Germinal center (tissue), 1 donor: ENCODE measurements around the gene KIRREL3.

ENCODE experiments used
- DNase-seq: peaks from one replicate; pipeline ENCODE4 v3.0.0; 2012; ENCODE audit warnings: mixed read lengths, low spot score

Gene KIRREL3

DNA sequence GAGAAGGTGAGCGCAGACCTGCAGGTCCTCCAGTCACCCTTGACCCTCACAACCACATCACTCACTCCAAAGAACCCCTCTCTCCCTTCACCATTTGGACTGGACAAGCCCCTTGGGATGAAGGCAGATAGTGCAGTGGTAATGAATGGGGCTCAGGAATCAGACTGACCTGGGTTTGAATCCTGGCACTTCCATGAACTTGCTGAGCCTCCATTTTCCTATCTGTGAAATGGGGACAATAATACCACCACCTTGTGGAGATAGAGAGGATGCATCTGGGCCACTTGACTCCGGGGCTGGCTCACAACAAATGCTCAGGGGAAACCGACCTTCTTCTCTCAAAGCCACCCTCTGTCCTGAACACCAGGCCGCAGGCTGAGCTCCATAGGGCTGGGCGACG lies 467.0 kb downstream of the KIRREL3 start:
- no peak for DNase-seq

DNA sequence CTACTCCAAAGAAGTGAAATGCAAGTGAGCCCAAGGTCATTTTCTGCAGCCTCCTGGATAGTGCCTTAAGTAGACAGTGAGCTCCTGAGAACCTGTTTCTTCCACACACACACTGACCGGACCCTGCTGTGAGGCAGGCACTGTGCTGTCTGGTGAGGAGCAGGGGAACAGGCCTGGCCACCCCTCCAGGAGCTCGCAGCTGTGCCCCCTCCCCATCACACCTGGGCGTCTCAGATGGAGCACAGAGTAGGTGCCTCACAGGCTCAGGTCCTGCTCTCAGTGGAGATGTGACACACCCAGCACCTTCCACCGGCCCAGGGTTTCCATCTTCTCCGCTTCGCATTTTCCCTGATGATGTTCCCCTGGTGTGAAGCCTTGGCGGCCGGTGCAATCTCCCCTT lies 470.2 kb downstream of the KIRREL3 start:
- DNase-seq = no peak

DNA sequence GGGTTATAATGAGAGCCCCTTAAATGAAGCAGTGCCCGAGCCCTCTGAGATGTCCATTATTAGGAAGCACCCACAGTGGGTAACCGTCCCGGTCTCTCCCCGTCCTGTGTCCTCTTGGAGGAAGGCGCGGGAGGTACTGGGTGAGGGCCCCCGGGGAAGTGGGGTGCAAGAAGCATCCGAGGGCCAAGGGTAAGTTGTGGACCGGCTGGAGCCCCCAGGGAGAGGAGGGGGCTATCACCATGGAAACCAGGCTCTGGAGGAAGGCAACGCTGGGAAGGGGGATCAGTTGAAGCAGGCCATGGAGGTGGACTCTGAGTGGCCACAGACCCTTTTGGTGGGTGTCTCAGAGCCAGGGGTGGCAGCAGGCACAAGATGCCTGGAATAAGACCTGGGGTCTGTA lies 471.5 kb downstream of the KIRREL3 start:
- no peak for DNase-seq

- DNase-seq = no peak
Measured at GRCh38 chr11:126528075-126528474, 472.5 kb downstream of the KIRREL3 start.

DNA sequence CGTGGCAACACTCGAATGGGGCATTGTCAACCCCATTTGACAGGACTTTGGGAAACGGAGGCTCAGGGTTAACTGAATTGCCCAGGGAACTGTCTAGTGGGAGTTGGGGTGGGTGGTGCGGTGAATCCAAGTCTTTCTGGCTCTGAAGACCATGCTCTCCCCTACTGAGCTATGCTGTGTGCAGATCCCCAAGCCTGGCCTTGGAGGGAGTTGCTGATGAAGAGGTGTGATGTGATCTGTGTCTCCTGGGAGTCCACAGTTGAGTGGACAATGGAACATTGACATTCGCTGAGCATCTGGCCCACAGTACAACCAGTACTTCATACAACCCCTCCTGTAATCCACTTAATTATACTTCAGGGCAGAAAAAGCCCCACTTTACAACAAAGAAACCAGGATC lies 472.9 kb downstream of the KIRREL3 start:
- no peak for DNase-seq

GRCh38 chr11:126526471-126526870 lies 474.1 kb downstream of the KIRREL3 start:
- no peak for DNase-seq

DNA sequence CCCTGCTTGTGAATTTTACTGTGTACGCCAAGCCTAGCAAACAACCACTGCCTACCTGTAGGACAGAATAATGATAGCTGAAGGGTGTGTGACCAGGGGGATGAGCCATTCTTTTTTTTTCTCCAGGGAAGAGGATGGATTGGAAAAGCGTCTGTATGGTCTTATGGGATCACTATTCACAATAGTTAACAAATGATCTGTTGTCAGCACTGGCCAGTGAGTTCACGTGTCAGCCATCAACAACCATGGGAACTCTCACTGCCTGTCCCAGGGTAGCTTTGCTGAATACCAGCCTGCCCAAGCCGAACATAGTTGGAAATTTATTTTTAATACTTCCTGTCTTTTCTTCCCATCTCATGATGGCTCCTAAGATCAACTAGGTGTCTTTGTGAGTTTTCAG lies 474.9 kb downstream of the KIRREL3 start:
- DNase-seq = no peak

GRCh38 chr11:126525216-126525615 lies 475.4 kb downstream of the KIRREL3 start:
- no peak for DNase-seq

- no peak for DNase-seq
Measured at GRCh38 chr11:126523441-126524205, 476.9 kb downstream of the KIRREL3 start.

GRCh38 chr11:126522606-126523005 lies 478.0 kb downstream of the KIRREL3 start:
- no peak for DNase-seq

- DNase-seq = no peak
Measured at GRCh38 chr11:126522152-126522551, 478.4 kb downstream of the KIRREL3 start.

DNA sequence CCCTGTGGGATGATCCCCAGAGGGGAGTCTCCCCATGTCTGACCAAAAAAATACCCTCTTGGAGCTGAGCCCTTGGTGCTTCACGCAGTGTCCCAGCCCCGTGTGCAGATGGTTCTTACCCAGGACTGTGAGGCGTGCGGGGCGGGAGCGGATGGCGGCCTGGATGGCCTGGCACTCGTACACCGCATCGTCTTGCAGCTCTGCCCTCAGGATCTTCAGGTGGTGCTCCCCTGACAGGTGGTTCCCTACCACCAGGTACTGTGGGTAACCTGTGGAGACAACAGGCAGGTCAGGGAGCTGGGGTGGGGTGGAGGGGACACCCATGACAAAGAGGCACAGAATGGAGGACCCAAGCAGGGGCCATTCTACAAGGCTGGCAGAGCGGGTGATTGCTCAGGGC lies 479.4 kb downstream of the KIRREL3 start:
- DNase-seq = no peak

DNA sequence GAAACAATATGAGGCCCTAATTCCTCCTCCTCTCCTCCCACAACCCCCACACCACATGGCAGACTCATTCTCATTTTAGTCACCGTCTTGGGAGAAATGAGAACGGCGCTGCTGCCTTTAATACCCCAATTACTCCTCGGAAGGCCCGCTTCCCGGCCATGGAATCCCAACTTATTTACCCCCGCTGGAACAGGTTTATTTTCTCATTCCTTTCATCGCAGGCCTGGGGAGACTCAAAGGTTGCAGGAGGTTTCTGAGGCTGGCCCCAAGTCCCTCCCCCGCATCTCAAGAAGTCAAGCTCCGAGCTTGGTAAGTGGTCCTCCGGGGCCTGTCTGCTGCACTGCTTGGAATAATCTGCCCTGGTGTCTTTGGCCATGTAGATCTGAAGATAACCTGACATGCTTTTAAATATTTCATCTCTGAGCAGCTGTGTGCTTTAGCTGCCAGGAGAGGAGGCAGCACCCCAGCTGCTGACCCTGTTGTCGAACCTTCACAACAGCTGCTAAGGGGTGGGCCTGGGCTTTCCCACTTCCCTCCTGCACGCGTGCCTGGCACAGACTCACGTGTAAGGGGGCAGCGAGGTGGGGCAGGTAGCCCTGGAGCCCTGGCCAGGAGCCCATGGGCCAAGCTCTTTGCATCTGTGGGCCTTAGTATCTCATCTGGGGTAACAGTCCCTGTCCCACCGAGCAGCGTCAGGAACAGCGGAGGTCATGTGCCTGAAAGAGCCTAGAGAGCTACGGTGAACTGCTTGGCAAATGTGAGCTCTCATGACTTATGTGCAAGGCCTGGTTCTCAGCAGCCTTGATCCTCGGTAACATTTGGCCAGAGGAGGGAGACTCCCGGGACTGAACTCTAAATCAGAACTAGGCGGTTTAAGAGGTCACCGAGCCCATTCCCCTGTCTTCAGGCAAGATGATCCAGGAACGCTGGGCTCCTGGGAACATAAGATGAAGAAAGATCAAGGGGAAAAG lies 480.5 kb downstream of the KIRREL3 start:
- no peak for DNase-seq

DNA sequence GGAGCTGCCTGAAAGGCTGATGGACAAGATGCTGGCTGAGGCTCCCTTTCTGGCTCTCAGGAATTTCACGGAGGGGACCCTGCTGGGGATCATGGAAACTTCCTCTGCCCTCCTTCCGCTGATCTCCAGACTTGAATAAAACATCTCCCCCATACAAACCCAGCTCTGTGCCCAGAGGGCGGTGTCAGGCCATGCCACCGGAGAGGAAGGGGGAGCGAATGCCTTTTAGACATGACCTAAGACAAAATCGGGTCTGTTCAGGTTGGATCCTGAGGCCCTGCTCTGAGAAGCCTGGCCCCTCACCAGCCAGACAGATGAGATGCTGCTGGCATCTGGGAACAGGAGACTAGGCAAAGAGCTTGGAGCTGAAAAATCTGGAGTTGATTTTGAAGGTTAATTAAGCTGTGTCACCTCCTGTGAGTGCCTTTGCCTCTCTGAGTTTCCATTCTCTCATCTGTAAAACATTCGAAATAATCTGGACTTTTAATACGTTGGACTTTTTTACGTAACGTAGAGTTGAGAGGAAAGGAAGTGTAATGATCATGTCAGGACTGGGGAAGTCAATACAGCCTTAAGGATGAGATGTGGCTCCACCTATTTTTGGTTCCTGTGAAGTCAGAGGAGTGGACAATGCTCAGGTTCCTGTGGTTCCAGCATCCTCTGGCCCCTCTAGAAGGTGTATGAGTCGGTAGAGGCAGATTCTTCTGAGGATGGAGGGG lies 481.4 kb downstream of the KIRREL3 start:
- DNase-seq = no peak

- no peak for DNase-seq
Measured at GRCh38 chr11:126518071-126518971, 482.2 kb downstream of the KIRREL3 start.

DNA sequence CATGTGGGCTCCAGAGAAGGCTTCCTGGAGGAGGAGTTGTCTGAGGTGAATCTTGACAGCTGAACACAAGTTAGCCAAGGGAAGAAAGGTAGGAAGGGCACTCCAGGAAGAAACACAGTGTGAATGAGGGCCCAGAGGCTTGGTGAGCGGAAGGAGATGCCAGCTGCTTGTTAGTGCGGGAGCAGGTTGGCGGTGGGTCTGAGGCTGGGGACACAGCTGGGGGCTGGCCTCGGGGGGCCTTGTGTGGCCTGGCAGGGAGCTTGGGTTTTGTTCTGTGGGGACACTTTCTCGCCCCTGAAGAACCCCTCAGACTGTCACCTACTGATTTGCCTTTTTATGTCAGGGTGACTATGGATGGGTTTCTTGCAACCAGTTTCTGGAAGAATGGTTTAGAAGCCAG lies 485.1 kb downstream of the KIRREL3 start:
- no peak for DNase-seq

- no peak for DNase-seq
Measured at GRCh38 chr11:126514061-126514693, 486.4 kb downstream of the KIRREL3 start.

GRCh38 chr11:126512741-126513715 lies 487.5 kb downstream of the KIRREL3 start:
- DNase-seq = no peak

- no peak for DNase-seq
Measured at GRCh38 chr11:126512251-126512650, 488.3 kb downstream of the KIRREL3 start.
